ENCODE data around the gene ARMS2.

GRCh38 chr10:122454603-122455080, at the start of gene ARMS2:
- TF ChIP-seq PBX3 (IDR thresholded peaks at IDR 0.05) (no peak), TAF1 (IDR thresholded peaks at IDR 0.05; ENCODE audit: borderline replicate concordance, low read depth, low read length) (no peak), RFX5 (IDR thresholded peaks at IDR 0.05; ENCODE audit: low read length) (no peak), NRF1 (IDR thresholded peaks at IDR 0.05; ENCODE audit: low read depth, low read length) (no peak), GATA2 (CRISPR knock-in tag; IDR thresholded peaks at IDR 0.05) (no peak)
